A673 (cell line): ENCODE measurements around the gene ASNSD1. TPM values are rescaled to one million over a fixed set of nuclear protein-coding genes. Genes with fewer than 3 reads are reported as not detected.

Experiments
- BruUV-seq: library from RNA; stranded (reverse); fragments of 400-500 nt; replicated peaks from 2 replicates; lab custom pipeline; 2021; lab: Mats Ljungman, UMichigan
- CTCF ChIA-PET: fragments of 300-600 bp; sonication (Branson Sonifier 250); formaldehyde crosslinking; loops from one replicate; lab custom pipeline; 2022; ENCODE audit warnings: antibody characterized with exemption; lab: Charles Lee
- POLR2A ChIA-PET: fragments of 300-600 bp; sonication (Branson Sonifier 250); formaldehyde crosslinking; loops from one replicate; lab custom pipeline; 2022; ENCODE audit warnings: antibody characterized with exemption; ENCODE audit not compliant: low non-redundant PET; lab: Charles Lee
- DNase-seq: peaks from one replicate; pipeline ENCODE4 v3.0.0-alpha.2; 2015; ENCODE audit warnings: low spot score
- H3K27ac ChIP-seq: fragments of 200-600 bp; sonication (generic); 2 replicates; pipeline ENCODE4 v1.5.1; 2016; ENCODE audit warnings: mixed run types, low read depth, mild to moderate bottlenecking, mixed read lengths, antibody characterized with exemption, low read length; ENCODE audit not compliant: poor library complexity, severe bottlenecking
- H3K27me3 ChIP-seq: fragments of 200-600 bp; sonication (generic); replicated peaks from 2 replicates; pipeline ENCODE4 v1.6.1; 2017; ENCODE audit warnings: mixed run types, low read depth, mild to moderate bottlenecking, mixed read lengths, antibody characterized with exemption, low read length; ENCODE audit not compliant: insufficient read depth, poor library complexity
- H3K36me3 ChIP-seq: fragments of 200-600 bp; sonication (generic); 2 replicates; pipeline ENCODE4 v1.6.1; 2016; ENCODE audit warnings: mixed run types, mild to moderate bottlenecking, mixed read lengths, antibody characterized with exemption, low read length; ENCODE audit not compliant: insufficient read depth, poor library complexity, severe bottlenecking
- H3K4me1 ChIP-seq: fragments of 200-600 bp; sonication (generic); 2 replicates; pipeline ENCODE4 v1.6.1; 2017; ENCODE audit warnings: mixed run types, mild to moderate bottlenecking, mixed read lengths, antibody characterized with exemption, low read length; ENCODE audit not compliant: insufficient read depth, poor library complexity, severe bottlenecking
- H3K4me3 ChIP-seq: fragments of 200-600 bp; sonication (generic); 2 replicates; pipeline ENCODE4 v1.5.1; 2016; ENCODE audit warnings: low read depth, mixed run types, mild to moderate bottlenecking, mixed read lengths, low read length; ENCODE audit not compliant: poor library complexity, severe bottlenecking
- H3K9me3 ChIP-seq: fragments of 200-600 bp; sonication (generic); 2 replicates; pipeline ENCODE4 v1.6.1; 2016; ENCODE audit warnings: mixed run types, low read depth, mild to moderate bottlenecking, mixed read lengths, antibody characterized with exemption, low read length; ENCODE audit not compliant: poor library complexity, severe bottlenecking
- CTCF ChIP-seq: fragments of 300-800, 200-600 bp; sonication (generic); conservative IDR thresholded peaks from 2 replicates; pipeline ENCODE4 v1.5.1; 2017; ENCODE audit warnings: low read depth, mild to moderate bottlenecking, antibody characterized with exemption, low read length, moderate library complexity, mixed read lengths
- EZH2 ChIP-seq: fragments of 200-600 bp; sonication (generic); IDR thresholded peaks from 2 replicates; pipeline ENCODE4 v1.6.1; 2017; ENCODE audit warnings: borderline replicate concordance, low read depth, mild to moderate bottlenecking, mixed read lengths, antibody characterized with exemption, low read length; ENCODE audit not compliant: poor library complexity, severe bottlenecking
- intact Hi-C: fragments of 100-400 bp; cut with micrococcal nuclease; formaldehyde crosslinking; loops from one replicate; pipeline ENCODE4 v1.10.0; 2022; ENCODE audit not compliant: unreplicated experiment
- total RNA-seq: library from RNA; stranded (reverse); gene quantifications from 2 replicates; pipeline ENCODE4 v1.2.3, GENCODE V29; 2021

ASNSD1 gene
- total RNA-seq, 1 experiment from 2014 or later: 58.2 TPM

- BruUV-seq: no TSS peak
- Histone ChIP-seq H3K27ac (no peak overlapping the region), H3K36me3 (no peaks in the 10 kb centered on the region), H3K4me3 (no peak overlapping the region), H3K9me3 (no peaks in the 10 kb centered on the region), H3K27me3 (no peaks in the 10 kb centered on the region), H3K4me1 (peaks cover 3% of the 10 kb centered on the region)
- ChIA-PET CTCF (no interaction called here), POLR2A (no interaction called here)
- intact Hi-C loops: no loop called here
- DNase-seq: no peak
- TF ChIP-seq EZH2 (no peak), CTCF (no peak)
These were observed 36.5 kb upstream of the ASNSD1 start for GRCh38 chr2:189624648-189625355.

- H3K4me1 ChIP-seq: peaks cover 3% of the 10 kb centered on the region
- H3K36me3 ChIP-seq: no peaks in the 10 kb centered on the region
- no TSS peak for BruUV-seq
- H3K9me3 ChIP-seq: no peaks in the 10 kb centered on the region
- TF ChIP-seq EZH2 (no peak), CTCF (no peak)
- H3K27me3 ChIP-seq: no peaks in the 10 kb centered on the region
- CTCF ChIA-PET: no interaction called here
- POLR2A ChIA-PET: no interaction called here
- intact Hi-C loops: no loop called here
- DNase-seq: no peak
- no peak overlapping the region for H3K4me3 ChIP-seq
- H3K27ac ChIP-seq: no peak overlapping the region
These were observed 35.6 kb upstream of the ASNSD1 start for GRCh38 chr2:189625636-189626035.

- Histone ChIP-seq H3K36me3 (no peaks in the 10 kb centered on the region), H3K27me3 (no peaks in the 10 kb centered on the region), H3K4me3 (no peak overlapping the region), H3K27ac (no peak overlapping the region), H3K9me3 (no peaks in the 10 kb centered on the region), H3K4me1 (no peaks in the 10 kb centered on the region)
- no peak for TF ChIP-seq EZH2
- TF ChIP-seq CTCF: no peak
- intact Hi-C loops: no loop called here
- ChIA-PET CTCF (no interaction called here), POLR2A (no interaction called here)
- no TSS peak for BruUV-seq
- no peak for DNase-seq
These were observed 33.5 kb upstream of the ASNSD1 start for GRCh38 chr2:189627789-189628188.
